HG03159 (cell line): ENCODE measurements around the gene ARHGAP31.

Experiments
- ATAC-seq: cut with Tn5 transposase; IDR thresholded peaks from one replicate; pipeline ENCODE4 v1.9.1; 2021; ENCODE audit warnings: mild to moderate bottlenecking, moderate library complexity; ENCODE audit not compliant: unreplicated experiment

Gene ARHGAP31

GRCh38 chr3:119420196-119420595 lies 126.0 kb downstream of the ARHGAP31 start:
- ATAC-seq: no peak

- ATAC-seq: no peak
These were observed 133.5 kb downstream of the ARHGAP31 start for GRCh38 chr3:119427669-119428068.

- ATAC-seq: no peak
These were observed 134.4 kb downstream of the ARHGAP31 start for GRCh38 chr3:119428538-119428937.

- ATAC-seq: no peak
These were observed 139.6 kb downstream of the ARHGAP31 start for GRCh38 chr3:119433613-119434325.

GRCh38 chr3:119434703-119435102 lies 140.5 kb downstream of the ARHGAP31 start:
- no peak for ATAC-seq

- ATAC-seq: no peak
These were observed 142.8 kb downstream of the ARHGAP31 start for GRCh38 chr3:119436977-119437376.

GRCh38 chr3:119437691-119438258 lies 143.6 kb downstream of the ARHGAP31 start:
- no peak for ATAC-seq

- ATAC-seq: no peak
These were observed 149.0 kb downstream of the ARHGAP31 start for GRCh38 chr3:119443179-119443578.

- no peak for ATAC-seq
These were observed 150.4 kb downstream of the ARHGAP31 start for GRCh38 chr3:119444590-119444989.

- ATAC-seq: no peak
These were observed 159.6 kb downstream of the ARHGAP31 start for GRCh38 chr3:119453822-119454221.

- no peak for ATAC-seq
These were observed 162.3 kb downstream of the ARHGAP31 start for GRCh38 chr3:119456469-119456868.

GRCh38 chr3:119457246-119457645 lies 163.1 kb downstream of the ARHGAP31 start:
- no peak for ATAC-seq

- ATAC-seq: peak; percentile 88
These were observed 169.3 kb downstream of the ARHGAP31 start, which contains the start of gene TMEM39A for GRCh38 chr3:119463171-119464169. TMEM39A (minus strand) TSS chr3:119463615; CDS start chr3:119462074, 1,541 bp downstream.

- no peak for ATAC-seq
These were observed 173.9 kb downstream of the ARHGAP31 start for GRCh38 chr3:119468041-119468440.

GRCh38 chr3:119469418-119470189 lies 175.4 kb downstream of the ARHGAP31 start:
- ATAC-seq: no peak
